DOHH2 (cell line): Measurements from ENCODE around the gene TMEM130.

ENCODE experiments used
- EZH2phosphoT487 ChIP-seq: fragments of 200-600 bp; sonication (generic); IDR thresholded peaks from 2 replicates; pipeline ENCODE4 v1.6.1; 2017; ENCODE audit warnings: borderline replicate concordance, mild to moderate bottlenecking, antibody characterized with exemption, low read length, moderate library complexity, mixed read lengths
- TF ChIP-seq, protein P1 (sequence below): fragments of 200-600 bp; sonication (generic); IDR thresholded peaks from one replicate; pipeline ENCODE4 v1.5.1; 2014; ENCODE audit warnings: antibody characterized with exemption, mild to moderate bottlenecking, low read depth, low read length; ENCODE audit not compliant: poor library complexity, severe bottlenecking

DNA sequence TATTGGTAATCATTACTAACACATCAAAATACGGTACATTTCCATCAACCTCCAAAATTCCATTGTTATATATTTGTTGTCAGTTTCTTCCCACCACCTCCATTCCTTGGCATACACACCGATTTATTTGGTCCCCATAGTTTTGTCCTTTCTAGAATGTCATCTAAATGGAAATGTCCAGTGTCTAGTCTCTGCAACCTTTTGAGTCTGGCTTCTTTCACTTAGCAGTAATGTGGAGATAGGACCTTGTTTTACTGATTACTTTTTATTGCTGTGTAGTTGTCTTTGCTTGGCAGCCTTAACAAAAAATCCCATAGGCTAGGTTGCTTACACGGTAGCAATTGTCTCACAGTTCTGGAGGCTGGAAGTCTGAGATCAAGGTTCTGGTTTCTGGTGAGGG is 31.0 kb upstream of the TMEM130 start:
- TF ChIP-seq, protein P1, sequence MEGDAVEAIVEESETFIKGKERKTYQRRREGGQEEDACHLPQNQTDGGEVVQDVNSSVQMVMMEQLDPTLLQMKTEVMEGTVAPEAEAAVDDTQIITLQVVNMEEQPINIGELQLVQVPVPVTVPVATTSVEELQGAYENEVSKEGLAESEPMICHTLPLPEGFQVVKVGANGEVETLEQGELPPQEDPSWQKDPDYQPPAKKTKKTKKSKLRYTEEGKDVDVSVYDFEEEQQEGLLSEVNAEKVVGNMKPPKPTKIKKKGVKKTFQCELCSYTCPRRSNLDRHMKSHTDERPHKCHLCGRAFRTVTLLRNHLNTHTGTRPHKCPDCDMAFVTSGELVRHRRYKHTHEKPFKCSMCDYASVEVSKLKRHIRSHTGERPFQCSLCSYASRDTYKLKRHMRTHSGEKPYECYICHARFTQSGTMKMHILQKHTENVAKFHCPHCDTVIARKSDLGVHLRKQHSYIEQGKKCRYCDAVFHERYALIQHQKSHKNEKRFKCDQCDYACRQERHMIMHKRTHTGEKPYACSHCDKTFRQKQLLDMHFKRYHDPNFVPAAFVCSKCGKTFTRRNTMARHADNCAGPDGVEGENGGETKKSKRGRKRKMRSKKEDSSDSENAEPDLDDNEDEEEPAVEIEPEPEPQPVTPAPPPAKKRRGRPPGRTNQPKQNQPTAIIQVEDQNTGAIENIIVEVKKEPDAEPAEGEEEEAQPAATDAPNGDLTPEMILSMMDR, result no peak
- no peak for TF ChIP-seq EZH2phosphoT487
